Adrenal gland (tissue), 12 donors: ENCODE measurements around the gene TFEB. TPM values are rescaled to one million over a fixed set of nuclear protein-coding genes. Genes with fewer than 3 reads are reported as not detected.

ENCODE experiments used
- DNase-seq, 7 donors: peaks; one replicate each; pipeline ENCODE4 v3.0.0-alpha.2; 2019 to 2020
- H3K27ac ChIP-seq, 5 donors: fragments of 200-600 bp; sonication (generic) in 4 of 5; 1 replicate in 3 of 5; 2 replicates in 2 of 5; pipeline versions ENCODE4 v1.5.1 to v1.8.0; 2016 to 2020; ENCODE audit warnings: mild to moderate bottlenecking in 1 of 5
- H3K27me3 ChIP-seq: fragments of 200-600 bp; 2 replicates; pipeline ENCODE4 v1.8.0; 2021
- H3K36me3 ChIP-seq, 2 donors: fragments of 200-600 bp; replicated peaks in 1 of 2; 1 replicate in 1 of 2; 2 replicates in 1 of 2; pipeline versions ENCODE4 v1.5.1 to v1.8.0; 2018 to 2022
- H3K4me1 ChIP-seq, 2 donors: fragments of 200-600 bp; replicated peaks in 1 of 2; 1 replicate in 1 of 2; 2 replicates in 1 of 2; pipeline versions ENCODE4 v1.5.1 to v1.8.0; 2018 to 2021
- H3K4me3 ChIP-seq, 4 donors: fragments of 200-600 bp; sonication (generic) in 3 of 4; one replicate each; pipeline ENCODE4 v1.5.1; 2016 to 2018
- H3K9me3 ChIP-seq, 3 donors: fragments of 200-600 bp; sonication (generic) in 1 of 3; replicated peaks in 1 of 3; 1 replicate in 2 of 3; 2 replicates in 1 of 3; pipeline versions ENCODE4 v1.5.1 to v1.8.0; 2016 to 2021
- CTCF ChIP-seq, 6 experiments: fragments of 450-650 bp in 4 of 6; fragments of 200-600 bp in 2 of 6; sonication (generic) in 1 of 6; IDR thresholded peaks; 1 replicate in 5 of 6; 2 replicates in 1 of 6; pipeline versions ENCODE4 v1.5.1 to v1.8.0; 2016 to 2021; ENCODE audit warnings: antibody characterized with exemption in 6 of 6, mild to moderate bottlenecking in 2 of 6, moderate library complexity in 1 of 6
- POLR2A ChIP-seq, 2 donors: fragments of 450-650 bp; IDR thresholded peaks; one replicate each; pipeline ENCODE4 v1.6.1; 2017; ENCODE audit warnings: antibody characterized with exemption in 2 of 2, mild to moderate bottlenecking in 2 of 2, moderate library complexity in 1 of 2
- WGBS, 4 donors: extraction: QIAGEN DNeasy Blood & Tissue Kit in 2 of 4; methylation state at CpG; one replicate each; pipeline versions ENCODE4 v1.1.5 to v1.1.7; 2013 to 2017; 5-methylcytosine and 5-hydroxymethylcytosine counted together
- intact Hi-C, 2 donors: fragments of 100-400 bp; cut with DNase I; formaldehyde crosslinking; loops; one replicate each; pipeline versions ENCODE4 v1.14.1 to v1.15.0; 2022 to 2023
- polyA plus RNA-seq, 3 donors: library from polyadenylated mRNA; stranded (reverse); fragments of 200-250 nt in 2 of 3; fragments of 350-450 nt in 1 of 3; fragmentation: Illumina TruSeq in 1 of 3; extraction: RNeasy Lipid Tissue Mini Kit (QIAGEN cat#74804) in 1 of 3; gene quantifications; one replicate each; pipeline ENCODE4 v1.2.3, GENCODE V29; 2013 to 2014
- total RNA-seq, 9 donors: library from RNA; depleted of rRNA in 4 of 9; stranded (reverse); fragments of >200 nt in 4 of 9; fragments of 120-200 nt in 1 of 9; fragmentation: NEBNext Ultra II Directional in 1 of 9; extraction: Animal tissue kit (Norgen Biotek cat#: 25700) in 1 of 9; gene quantifications; one replicate each; pipeline versions ENCODE4 v1.1.0 to v1.2.4, GENCODE V29; 2013 to 2023
- donor health status: healthy with polysubstance abuse.
- donor health status: Bipolar disorder and iron deficiency.
- donor health status: DM: yes; HTN: yes; CAD: no.
- donor health status: DM: no; HTN: no; CAD: no.
- donor health status: DM: no; HTN: no; CAD: no.
- donor health status: DM: yes; HTN: yes; CAD: no.

TFEB gene
- total and polyA plus RNA-seq, 12 donors, result 2.1 to 47.2 (median 20.2) TPM

- Histone ChIP-seq H3K4me1 (peaks cover 19 to 25% of the 10 kb centered on the region in 2 donors), H3K27ac (no peak overlapping the region), H3K36me3 (no peaks in the 10 kb centered on the region), H3K9me3 (no peaks in the 10 kb centered on the region), H3K27me3 (no peaks in the 10 kb centered on the region), H3K4me3 (no peak overlapping the region)
- DNase-seq, result no peak
- TF ChIP-seq CTCF (IDR thresholded peaks at IDR 0.05) (no peak), POLR2A (IDR thresholded peaks at IDR 0.05) (no peak)
- intact Hi-C loops, result loop anchor here (5.0 to 10.0 kb wide), 2 partner anchors 73 to 75 kb away; partner anchors contain the start of gene FRS3 (in 2 of the 2)
- 94 to 99% (median 94%) methylated on average over 8 to 10 of the region's 10 CpGs for WGBS, 4 donors
Measured at GRCh38 chr6:41702089-41702745, 33.2 kb downstream of the TFEB start.

- 88 to 92% (median 89%) methylated on average over 17 to 20 of the region's 20 CpGs for WGBS, 4 donors
- H3K9me3 ChIP-seq, result no peaks in the 10 kb centered on the region
- H3K27ac ChIP-seq, result no peak overlapping the region
- intact Hi-C loops, result loop anchor here (5.0 to 10.0 kb wide), 2 partner anchors 74 to 77 kb away; partner anchors contain the start of gene FRS3 (in 2 of the 2)
- no peaks in the 10 kb centered on the region for H3K36me3 ChIP-seq
- DNase-seq, result no peak
- H3K4me1 ChIP-seq, result peaks cover 4 to 10% of the 10 kb centered on the region in 2 donors
- no peak overlapping the region for H3K4me3 ChIP-seq
- TF ChIP-seq POLR2A (IDR thresholded peaks at IDR 0.05), result no peak
- no peak for TF ChIP-seq CTCF (IDR thresholded peaks at IDR 0.05)
- no peaks in the 10 kb centered on the region for H3K27me3 ChIP-seq
Measured at GRCh38 chr6:41700463-41701347, 34.7 kb downstream of the TFEB start.

DNA sequence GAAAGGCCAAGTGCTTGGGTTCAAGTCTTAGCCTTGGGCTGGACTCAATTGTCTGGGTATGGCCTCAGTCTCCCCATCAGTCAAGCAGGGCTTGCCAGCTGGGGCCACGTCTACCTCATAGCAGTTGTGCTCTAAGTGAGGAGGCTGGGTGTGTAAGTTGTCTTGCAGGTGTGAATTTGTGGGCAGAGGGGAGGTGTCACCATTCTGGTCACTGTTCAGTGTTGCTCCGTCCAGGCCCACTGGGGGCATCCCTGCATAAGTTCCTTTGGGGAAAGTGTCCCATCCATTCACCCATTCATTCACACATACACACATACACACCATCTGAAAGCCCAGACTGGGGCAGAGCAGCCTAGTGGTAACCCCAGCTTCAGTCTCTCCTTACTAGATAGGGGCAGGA, 36.3 kb downstream of the TFEB start:
- Histone ChIP-seq H3K9me3 (no peaks in the 10 kb centered on the region), H3K4me3 (no peak overlapping the region), H3K36me3 (no peaks in the 10 kb centered on the region), H3K4me1 (no peaks in the 10 kb centered on the region), H3K27me3 (no peaks in the 10 kb centered on the region), H3K27ac (peak overlapping the region in 2 of 5 donors; percentile 6 to 38)
- WGBS, 4 donors, result 86 to 100% (median 96%) methylated on average over 1 to 2 of the region's 2 CpGs
- DNase-seq, result no peak
- intact Hi-C loops, result no loop called here
- TF ChIP-seq CTCF (IDR thresholded peaks at IDR 0.05) (no peak), POLR2A (IDR thresholded peaks at IDR 0.05) (no peak)
